Nephron (organoid): Measurements from ENCODE around the gene STX3.
A peak's percentile ranks its signal among the peaks of the same experiment; 100 is the strongest.

Source experiments
- H3K27ac Mint-ChIP-seq, 3 experiments: 2 replicates each; pipeline ENCODE4 v1.8.0; 2020; ENCODE audit warnings: mixed read lengths in 3 of 3, mild to moderate bottlenecking in 2 of 3, moderate library complexity in 1 of 3
- H3K27me3 Mint-ChIP-seq: 2 replicates; pipeline ENCODE4 v1.8.0; 2021; ENCODE audit warnings: low read depth, mild to moderate bottlenecking, moderate library complexity, mixed read lengths
- H3K36me3 Mint-ChIP-seq: 2 replicates; pipeline ENCODE4 v1.8.0; 2020; ENCODE audit warnings: low read depth, mixed read lengths
- H3K4me1 Mint-ChIP-seq: 2 replicates; pipeline ENCODE4 v1.8.0; 2020; ENCODE audit warnings: mixed read lengths
- H3K4me3 Mint-ChIP-seq, 3 experiments: 2 replicates each; pipeline ENCODE4 v1.8.0; 2020; ENCODE audit warnings: mild to moderate bottlenecking in 3 of 3, mixed read lengths in 3 of 3, moderate library complexity in 2 of 3
- H3K9me3 Mint-ChIP-seq: 2 replicates; pipeline ENCODE4 v1.8.0; 2020; ENCODE audit warnings: mixed read lengths
- CTCF ChIP-seq, 3 experiments: fragments of 200-600 bp; sonication (generic); IDR thresholded peaks; one replicate each; pipeline ENCODE4 v1.5.0; 2021; ENCODE audit warnings: antibody characterized with exemption in 3 of 3; ENCODE audit not compliant: unreplicated experiment in 3 of 3

STX3 gene

GRCh38 chr11:59822989-59823566, 67.9 kb downstream of the STX3 start:
- H3K36me3 Mint-ChIP-seq: no peaks in the 10 kb centered on the region
- no peaks in the 10 kb centered on the region for H3K27me3 Mint-ChIP-seq
- peaks cover 5% of the 10 kb centered on the region for H3K4me1 Mint-ChIP-seq
- no peak overlapping the region for H3K4me3 Mint-ChIP-seq
- H3K9me3 Mint-ChIP-seq: no peaks in the 10 kb centered on the region
- no peak overlapping the region for H3K27ac Mint-ChIP-seq
- TF ChIP-seq CTCF (IDR thresholded peaks at IDR 0.05; ENCODE audit: unreplicated experiment in 3 of 3): peak; percentile 64 to 69 (median 69)

- no peak for TF ChIP-seq CTCF (IDR thresholded peaks at IDR 0.05; ENCODE audit: unreplicated experiment in 3 of 3)
- Mint-ChIP-seq H3K4me1 (no peaks in the 10 kb centered on the region), H3K27ac (no peak overlapping the region), H3K27me3 (no peaks in the 10 kb centered on the region), H3K9me3 (no peaks in the 10 kb centered on the region), H3K4me3 (no peak overlapping the region), H3K36me3 (no peaks in the 10 kb centered on the region)
Measured at GRCh38 chr11:59829358-59829757, 74.2 kb downstream of the STX3 start.

- no peak overlapping the region for H3K4me3 Mint-ChIP-seq
- H3K27me3 Mint-ChIP-seq: no peaks in the 10 kb centered on the region
- H3K4me1 Mint-ChIP-seq: no peaks in the 10 kb centered on the region
- no peaks in the 10 kb centered on the region for H3K36me3 Mint-ChIP-seq
- H3K9me3 Mint-ChIP-seq: no peaks in the 10 kb centered on the region
- no peak for TF ChIP-seq CTCF (IDR thresholded peaks at IDR 0.05; ENCODE audit: unreplicated experiment in 3 of 3)
- no peak overlapping the region for H3K27ac Mint-ChIP-seq
Measured at GRCh38 chr11:59833602-59834001, 78.4 kb downstream of the STX3 start.

- no peak for TF ChIP-seq CTCF (IDR thresholded peaks at IDR 0.05; ENCODE audit: unreplicated experiment in 3 of 3)
- H3K9me3 Mint-ChIP-seq: no peaks in the 10 kb centered on the region
- H3K36me3 Mint-ChIP-seq: no peaks in the 10 kb centered on the region
- no peaks in the 10 kb centered on the region for H3K4me1 Mint-ChIP-seq
- no peak overlapping the region for H3K4me3 Mint-ChIP-seq
- peaks cover 3% of the 10 kb centered on the region for H3K27me3 Mint-ChIP-seq
- no peak overlapping the region for H3K27ac Mint-ChIP-seq
Measured at GRCh38 chr11:59839615-59840014, 84.4 kb downstream of the STX3 start.

GRCh38 chr11:59841514-59841913, 86.3 kb downstream of the STX3 start:
- Mint-ChIP-seq H3K27ac (no peak overlapping the region), H3K4me3 (no peak overlapping the region), H3K27me3 (peaks cover 3% of the 10 kb centered on the region), H3K9me3 (no peaks in the 10 kb centered on the region), H3K36me3 (no peaks in the 10 kb centered on the region), H3K4me1 (no peaks in the 10 kb centered on the region)
- no peak for TF ChIP-seq CTCF (IDR thresholded peaks at IDR 0.05; ENCODE audit: unreplicated experiment in 3 of 3)

- no peak for TF ChIP-seq CTCF (IDR thresholded peaks at IDR 0.05; ENCODE audit: unreplicated experiment in 3 of 3)
- Mint-ChIP-seq H3K27ac (no peak overlapping the region), H3K36me3 (no peaks in the 10 kb centered on the region), H3K4me3 (no peak overlapping the region), H3K9me3 (no peaks in the 10 kb centered on the region), H3K4me1 (no peaks in the 10 kb centered on the region), H3K27me3 (peaks cover 3% of the 10 kb centered on the region)
Measured at GRCh38 chr11:59842316-59842715, 87.1 kb downstream of the STX3 start.
